ENCODE measurements around the gene TEX54. TPM values are rescaled to one million over a fixed set of nuclear protein-coding genes. Genes with fewer than 3 reads are reported as not detected.

The TEX54 gene
- total and polyA plus RNA-seq, 2 of the 13 experiments (the other 11 are each of a cell fraction or from before 2014, with no cell fraction given), result not detected

GRCh38 chr11:62796281-62796680 is 36.4 kb downstream of the TEX54 start (continued):
- TF ChIP-seq ZNF691 (CRISPR knock-in tag; IDR thresholded peaks at IDR 0.05; ENCODE audit: borderline replicate concordance, low read depth) (no peak), ZHX2 (IDR thresholded peaks at IDR 0.05; ENCODE audit: low read depth) (no peak), ZHX2 (CRISPR knock-in tag; IDR thresholded peaks at IDR 0.05; ENCODE audit: borderline replicate concordance) (no peak), MEF2D (CRISPR knock-in tag; IDR thresholded peaks at IDR 0.05) (no peak), HCFC1 (IDR thresholded peaks at IDR 0.05; ENCODE audit: low read depth, low read length) (no peak)

GRCh38 chr11:62794201-62794775 is 38.4 kb downstream of the TEX54 start:
- Histone ChIP-seq H2AFZ (ENCODE audit: low read length) (no peak overlapping the region), H3K36me3 (replicated peaks in 1 of 2; ENCODE audit: control insufficient read depth in 1 of 2, insufficient read depth in 2 of 2, low read length in 2 of 2) (peaks cover 31 to 66% of the 10 kb centered on the region in 2 experiments), H4K20me1 (ENCODE audit: insufficient read depth, low read length) (no peaks in the 10 kb centered on the region), H3K4me3 (replicated peaks in 1 of 3; ENCODE audit: insufficient read depth in 1 of 3, low read depth in 2 of 3, low read length in 3 of 3) (no peak overlapping the region), H3K79me2 (ENCODE audit: insufficient read depth, low read length) (peaks cover 23% of the 10 kb centered on the region), H3K4me2 (ENCODE audit: low read depth, low read length) (no peak overlapping the region), H3K27me3 (ENCODE audit: control insufficient read depth in 1 of 2, insufficient read depth in 2 of 2, low read length in 2 of 2) (no peaks in the 10 kb centered on the region), H3K9ac (ENCODE audit: insufficient read depth, low read depth, low read length) (no peak overlapping the region), H3K9me3 (ENCODE audit: low read length) (no peaks in the 10 kb centered on the region), H3K4me1 (ENCODE audit: insufficient read depth, low read length) (peaks cover 29% of the 10 kb centered on the region), H3K27ac (ENCODE audit: extremely low read length, insufficient read depth, low read length) (no peak overlapping the region)
- TF ChIP-seq ZNF674 (CRISPR knock-in tag; IDR thresholded peaks at IDR 0.05; ENCODE audit: low read depth), result no peak
- no peak for TF ChIP-seq ZBTB20 (CRISPR knock-in tag; IDR thresholded peaks at IDR 0.05; ENCODE audit: borderline replicate concordance, low read depth)
- TF ChIP-seq BCLAF1 (IDR thresholded peaks at IDR 0.05), result no peak
- ATAC-seq, result no peak
- 96% methylated on average over 8 of the region's 8 CpGs for WGBS (ENCODE audit: low lambda C conversion rate)
- ChIA-PET POLR2A (interaction anchor here (1.0 to 2.2 kb wide), 3 partner anchors 11 to 47 kb away, joined by 7 to 12 read pairs (median 11); partner anchors contain the start of genes NXF1 and STX5), CTCF (ENCODE audit: low intra/inter-chr PET ratio, low total read pairs) (no interaction called here)
- intact Hi-C loops (cut with micrococcal nuclease; ENCODE audit: unreplicated experiment), result no loop called here
- in situ Hi-C loops (cut with HindIII; ENCODE audit: extremely low pct_ligation_motif_present, low pct_unique_long_range_greater_than_20kb), result no loop called here
- FAIRE-seq, result no peak
- no peak for DNase-seq (ENCODE audit: low spot score)
- BruUV-seq (replicated peaks), result no TSS peak
